HTERT RPE-1 (cell line): ENCODE data around the gene SNRPB2.

Experiments used
- in situ Hi-C: fragments of 300-500 bp; cut with MboI; formaldehyde crosslinking; loops from 4 replicates; pipeline ENCODE4 v1.14.3; 2020; ENCODE audit warnings: low sequenced_read_pairs

Gene SNRPB2

DNA sequence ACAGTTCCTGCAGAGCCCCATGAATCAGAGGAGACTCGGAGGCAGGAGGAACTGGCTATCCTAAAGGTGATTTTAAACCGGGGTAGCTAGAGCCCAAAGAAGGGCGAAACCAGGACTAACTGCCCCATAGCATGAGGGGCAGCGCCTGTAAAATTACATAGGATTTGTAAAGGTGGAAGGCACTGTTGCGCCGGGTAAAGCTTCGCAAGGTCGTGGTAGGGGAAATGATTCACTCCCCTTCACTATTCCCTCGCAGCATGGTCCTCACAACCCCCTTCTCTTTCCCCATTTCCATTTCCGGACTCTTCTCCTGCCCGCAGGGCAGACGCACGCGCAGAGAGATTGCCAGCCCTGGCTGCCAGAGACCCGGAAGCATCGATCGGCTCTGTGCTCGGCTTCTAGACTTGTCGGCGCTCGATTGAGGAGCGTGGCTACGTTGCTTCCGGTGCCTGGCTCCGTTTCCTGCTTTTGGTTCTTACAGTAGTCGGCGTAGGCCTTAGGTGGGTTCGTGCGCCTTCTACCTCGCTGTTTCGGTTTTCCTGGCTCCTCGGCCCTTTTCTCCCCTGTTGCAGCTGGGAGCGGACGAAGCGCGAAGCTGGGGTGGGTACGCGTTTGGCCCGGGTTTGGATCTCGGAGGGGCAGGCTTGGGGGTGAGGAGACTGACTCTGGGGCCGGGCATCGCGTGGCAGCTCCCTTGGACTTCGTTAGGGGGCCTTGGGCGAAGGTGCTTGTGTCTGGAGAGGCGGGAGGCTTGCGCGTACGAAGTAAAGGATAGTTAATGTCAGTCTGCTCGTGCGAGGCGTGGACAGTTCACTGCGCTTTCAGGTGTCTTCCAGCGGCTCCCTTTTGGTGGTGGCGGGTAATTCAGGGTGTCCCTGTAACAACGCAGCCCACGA lies at the start of gene SNRPB2:
Gene SNRPB2 (plus strand): TSS at position 462 of the 896 bp plus-strand sequence. CDS start 1,677 bp downstream, outside the sequence.
- in situ Hi-C loops, result no loop called here

DNA sequence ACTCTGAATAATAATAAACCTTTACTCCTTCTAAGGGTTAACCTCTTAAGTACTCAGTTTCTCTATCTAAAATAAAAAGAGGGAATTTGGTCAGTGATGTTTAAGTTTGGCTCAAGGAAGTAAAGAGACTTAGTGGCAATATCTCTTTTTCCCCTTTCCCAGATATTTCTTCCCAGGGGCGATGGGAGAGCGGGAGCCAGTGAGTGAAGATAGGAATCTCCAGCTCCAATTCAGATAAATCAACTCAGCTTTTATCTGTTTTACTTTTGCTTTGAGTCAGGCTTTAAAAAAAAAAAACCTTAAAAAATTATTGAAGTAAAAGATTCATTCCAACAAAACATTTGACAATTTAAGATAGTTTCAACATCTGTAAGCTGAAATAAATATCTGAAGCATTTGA lies 45.4 kb upstream of the SNRPB2 start:
- in situ Hi-C loops, result no loop called here

DNA sequence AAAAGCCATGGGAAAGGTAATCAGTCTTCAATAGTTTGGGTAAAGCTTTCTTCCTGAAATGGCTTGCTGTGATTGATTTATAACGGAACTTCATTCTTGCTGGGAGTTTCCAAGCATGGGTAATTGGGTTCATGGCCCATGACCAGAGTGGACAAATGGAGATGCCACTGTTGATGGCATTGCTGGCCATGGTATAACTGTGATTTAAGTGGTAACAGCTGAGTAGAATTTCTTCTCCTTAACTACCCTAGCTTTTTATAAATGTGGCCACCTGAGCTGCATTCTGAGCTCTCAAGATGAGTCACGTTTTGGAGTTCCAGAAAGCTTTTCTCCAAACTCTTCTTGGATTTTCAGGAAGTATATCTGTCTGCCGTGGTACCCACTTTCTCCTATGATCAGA lies 39.9 kb upstream of the SNRPB2 start:
- in situ Hi-C loops, result no loop called here

DNA sequence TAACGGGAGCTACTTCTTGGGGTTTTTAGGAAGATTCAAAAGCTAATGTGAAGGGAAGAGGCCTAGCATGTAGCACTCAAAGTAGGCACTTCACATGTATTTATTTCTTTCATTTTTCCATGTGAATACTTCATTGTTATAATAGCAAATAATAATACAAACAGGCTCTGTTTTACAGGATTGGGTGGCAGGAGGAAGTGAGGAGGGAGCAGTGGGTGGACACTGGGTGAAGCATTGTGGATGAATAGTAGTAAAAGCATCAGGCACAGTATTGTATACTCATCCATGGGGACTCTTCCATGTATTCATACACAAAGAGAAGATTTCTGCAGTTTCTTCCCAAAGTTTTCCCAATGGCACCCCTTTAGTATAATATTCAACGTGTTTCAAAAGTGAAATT lies 38.4 kb upstream of the SNRPB2 start:
- in situ Hi-C loops, result no loop called here

DNA sequence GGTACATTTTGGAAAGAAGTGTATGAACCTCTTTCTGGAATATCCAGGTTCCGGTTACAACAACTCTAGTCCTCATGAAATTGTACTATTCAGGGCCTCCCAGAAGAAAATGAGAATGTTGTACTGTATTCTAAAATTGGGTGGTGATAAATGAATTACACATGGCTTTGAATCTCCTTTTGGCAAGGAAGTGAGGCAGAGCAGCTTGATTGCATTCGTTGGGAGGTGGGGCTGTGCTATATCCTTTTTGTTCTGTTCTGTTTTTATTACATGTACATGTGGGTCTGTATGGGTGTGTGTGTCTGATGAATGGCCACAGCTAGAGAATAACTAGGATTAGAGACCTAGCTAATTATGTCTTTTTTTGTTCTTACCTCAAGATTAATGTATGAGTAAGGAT lies 37.8 kb upstream of the SNRPB2 start:
- in situ Hi-C loops, result no loop called here

DNA sequence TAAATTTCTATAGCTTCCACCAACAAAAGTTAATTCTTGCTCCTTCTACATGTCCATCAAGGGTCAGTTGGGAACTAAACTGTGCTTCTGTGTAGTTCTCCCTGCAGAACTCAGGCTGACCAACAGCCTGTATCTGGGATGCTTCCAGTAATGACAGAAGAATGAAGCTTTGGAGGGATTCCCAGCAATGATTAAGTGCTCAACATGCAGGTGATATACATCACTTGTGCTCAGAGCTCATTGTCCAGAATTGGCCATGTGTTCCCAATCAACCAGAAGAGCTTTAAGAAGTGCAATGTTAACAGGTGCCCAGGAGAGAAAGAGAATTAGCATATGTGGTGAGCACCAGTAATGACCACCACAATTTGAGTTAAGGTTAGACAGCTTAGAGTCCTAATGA lies 37.4 kb upstream of the SNRPB2 start:
- in situ Hi-C loops, result no loop called here

DNA sequence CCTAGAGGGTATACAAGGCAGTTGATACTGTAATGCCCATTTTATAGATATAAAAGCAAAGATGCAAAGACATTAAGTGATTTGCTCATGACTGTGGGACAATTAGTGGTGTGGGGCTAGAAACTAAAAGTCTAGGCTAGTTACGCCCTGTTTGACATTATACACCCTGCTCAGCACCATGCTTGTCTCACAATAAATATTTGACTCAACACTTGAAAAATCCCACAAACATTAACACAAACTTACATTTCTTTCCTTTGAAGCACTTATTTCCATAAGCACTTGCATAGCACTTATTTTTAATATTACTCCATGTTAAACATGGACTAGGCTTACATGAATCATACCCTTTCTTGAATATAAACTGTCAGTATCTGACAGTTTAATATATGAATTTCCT lies 36.5 kb upstream of the SNRPB2 start:
- in situ Hi-C loops, result no loop called here

DNA sequence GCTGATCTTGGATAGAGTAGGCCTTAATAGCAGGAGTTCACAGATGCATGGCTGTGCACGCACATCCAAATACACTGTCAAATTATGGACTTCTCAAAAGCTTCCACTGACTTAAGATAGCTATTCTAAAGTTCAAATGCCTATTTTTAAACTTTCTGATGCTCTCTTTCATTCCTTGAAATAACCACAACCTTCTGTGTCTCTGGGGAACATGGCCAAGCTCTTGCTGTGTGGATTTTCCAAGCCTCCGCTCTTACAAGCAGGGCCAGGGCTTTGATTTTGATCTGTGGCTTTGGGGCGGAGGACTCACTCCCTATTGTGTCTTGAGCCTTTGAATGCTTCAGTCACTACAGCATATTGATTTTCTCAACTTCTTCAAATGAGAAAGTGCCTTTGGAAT lies 35.7 kb upstream of the SNRPB2 start:
- in situ Hi-C loops, result no loop called here

DNA sequence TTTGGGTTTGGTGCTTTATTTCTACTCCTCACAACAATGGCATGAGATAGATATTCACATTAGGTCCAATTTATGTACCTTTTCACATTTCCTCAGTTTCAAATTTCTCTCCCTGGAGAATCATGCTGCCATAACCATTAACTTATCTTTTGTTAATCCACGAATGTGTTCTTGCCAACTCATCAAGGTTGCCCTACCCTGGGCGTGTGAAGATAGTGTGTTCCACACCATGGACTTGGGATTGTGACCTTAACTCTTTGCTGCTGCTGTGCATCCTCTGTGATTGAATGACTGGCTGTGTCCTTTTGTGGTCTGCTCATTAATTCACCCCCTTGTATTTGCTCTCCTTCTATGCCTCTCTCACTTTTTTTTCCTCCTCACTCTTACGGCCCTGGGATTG lies 34.2 kb upstream of the SNRPB2 start:
- in situ Hi-C loops, result no loop called here

DNA sequence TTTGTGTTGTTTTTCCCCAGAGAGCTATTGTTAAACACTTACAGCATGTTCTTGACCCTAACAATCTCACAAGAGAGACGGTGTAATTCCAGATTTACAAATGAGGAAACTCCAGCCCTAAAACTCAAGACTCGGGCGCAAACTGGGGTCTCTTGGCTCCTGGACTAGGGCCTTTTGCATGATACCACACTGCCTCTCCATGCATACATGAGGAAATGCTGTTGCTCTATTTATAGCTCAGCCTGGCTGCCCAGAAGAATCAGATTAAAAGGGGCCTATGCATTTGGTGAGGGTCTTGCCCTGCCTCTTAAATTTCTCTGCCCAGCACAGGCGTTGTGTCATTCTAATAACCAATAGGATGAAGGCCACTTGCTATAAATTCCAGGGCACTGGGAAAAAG lies 30.5 kb upstream of the SNRPB2 start:
- in situ Hi-C loops, result no loop called here

DNA sequence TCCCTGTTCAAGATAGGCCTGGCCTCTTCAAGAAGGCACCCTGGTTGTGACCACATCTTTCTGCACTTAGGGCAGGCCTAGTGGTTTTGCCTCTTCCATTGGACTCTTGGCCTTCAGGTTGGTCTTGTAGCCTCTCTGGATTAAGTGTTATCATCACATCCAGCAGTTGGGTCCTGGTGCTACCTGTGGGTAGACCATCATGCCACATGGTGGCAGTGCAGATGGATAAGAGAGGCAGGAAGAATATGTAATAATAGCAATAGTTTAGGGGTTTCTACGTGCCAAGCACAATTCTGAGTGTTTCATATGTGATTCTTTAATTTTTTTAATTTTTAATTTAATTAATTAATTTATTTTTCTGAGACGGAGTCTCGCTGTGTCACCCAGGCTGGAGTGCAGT lies 28.5 kb upstream of the SNRPB2 start:
- in situ Hi-C loops, result no loop called here

DNA sequence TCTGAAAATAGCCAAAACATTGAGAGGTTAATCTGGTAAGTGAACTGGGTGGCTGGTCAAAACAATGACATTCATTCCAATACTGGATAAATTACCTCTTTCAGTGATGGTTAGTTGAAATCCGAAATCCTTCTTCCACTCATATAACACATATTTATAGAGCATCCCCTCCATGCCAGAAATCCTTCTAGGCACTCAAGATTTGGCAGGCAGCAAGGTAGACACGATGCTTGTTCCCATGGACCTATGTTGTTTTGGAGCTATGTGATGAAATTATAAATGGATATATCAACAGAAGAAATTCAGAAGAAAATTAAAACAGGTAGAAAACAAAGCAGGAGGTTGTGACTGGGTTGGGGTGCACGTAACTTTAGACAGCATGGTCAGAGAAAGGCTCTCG lies 26.3 kb upstream of the SNRPB2 start:
- in situ Hi-C loops, result no loop called here

DNA sequence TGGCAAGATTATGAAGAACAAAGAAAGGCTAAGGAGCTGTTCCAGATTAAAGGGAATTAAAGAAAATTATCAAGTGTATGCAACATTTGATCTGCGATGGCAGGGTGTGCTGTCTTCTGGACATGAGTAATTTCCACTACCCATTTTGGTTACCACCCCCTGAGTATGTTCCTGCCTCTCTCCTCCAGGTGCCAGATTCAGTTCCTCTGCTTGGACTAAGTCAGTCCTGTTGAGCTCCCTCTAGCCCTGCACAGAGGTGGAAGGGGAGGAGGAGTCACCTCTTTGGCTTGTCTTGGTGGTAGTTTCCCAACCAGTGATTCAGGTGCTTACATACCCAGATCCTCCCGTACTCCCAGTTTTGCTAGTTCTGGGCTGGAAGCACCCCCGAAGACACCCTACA lies 22.2 kb upstream of the SNRPB2 start:
- in situ Hi-C loops, result no loop called here

DNA sequence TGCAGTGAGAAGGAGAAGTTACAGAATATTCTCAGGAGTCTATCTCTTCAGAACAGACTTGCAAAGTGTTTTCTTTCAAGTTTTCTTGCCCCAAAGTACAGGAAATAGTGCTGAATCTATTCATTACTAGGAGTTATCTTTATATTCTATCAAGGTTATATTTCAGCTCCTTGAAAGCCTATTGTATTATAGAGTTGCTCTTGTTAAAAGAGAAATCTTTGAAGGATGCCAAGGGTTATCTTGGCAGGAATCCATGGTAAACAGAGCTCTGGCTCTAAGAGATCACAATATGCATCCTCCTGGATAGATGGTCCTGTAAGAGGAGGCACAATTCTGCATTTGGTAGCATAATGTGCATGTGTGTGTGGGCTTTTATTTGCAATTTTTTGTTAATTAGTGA lies 21.2 kb upstream of the SNRPB2 start:
- in situ Hi-C loops, result no loop called here

DNA sequence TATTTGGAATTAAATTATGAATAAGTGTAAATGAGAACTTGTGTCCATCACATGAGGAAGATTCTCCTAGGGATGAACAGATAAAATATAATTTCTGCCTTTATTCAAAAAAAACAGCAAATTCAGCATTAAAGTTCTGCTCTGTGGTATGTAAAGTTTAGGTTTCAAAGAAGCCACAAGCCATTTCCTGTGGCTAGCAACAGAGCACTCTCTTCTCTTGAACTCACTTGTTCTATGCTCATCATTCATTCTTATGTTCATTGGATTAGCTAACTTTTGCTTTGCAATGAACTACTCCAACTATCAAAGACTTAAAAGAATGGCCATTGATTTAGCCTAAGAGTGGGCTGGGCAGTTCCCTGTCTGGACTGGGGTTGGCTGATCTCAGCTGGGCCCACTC lies 20.8 kb upstream of the SNRPB2 start:
- in situ Hi-C loops, result no loop called here

DNA sequence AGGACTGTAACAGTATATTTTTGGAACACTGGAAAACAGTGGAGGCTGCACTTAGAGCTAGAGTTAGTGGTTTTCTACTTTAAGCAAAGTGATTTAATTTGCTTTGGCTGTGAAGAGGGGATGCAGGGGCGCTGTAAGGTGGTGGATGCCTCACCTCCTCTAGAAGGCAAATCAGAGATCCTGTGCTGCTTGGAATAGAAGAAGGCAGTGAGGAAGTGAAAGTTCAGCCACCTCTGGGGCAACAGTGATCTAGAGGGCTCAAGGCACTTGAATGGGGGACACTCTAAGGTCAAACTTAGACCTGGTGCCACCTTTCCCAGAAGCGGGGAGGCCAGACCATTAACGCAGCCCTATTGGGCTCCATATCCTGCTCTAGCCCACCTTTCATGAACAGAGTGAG lies 19.0 kb upstream of the SNRPB2 start:
- in situ Hi-C loops, result no loop called here

DNA sequence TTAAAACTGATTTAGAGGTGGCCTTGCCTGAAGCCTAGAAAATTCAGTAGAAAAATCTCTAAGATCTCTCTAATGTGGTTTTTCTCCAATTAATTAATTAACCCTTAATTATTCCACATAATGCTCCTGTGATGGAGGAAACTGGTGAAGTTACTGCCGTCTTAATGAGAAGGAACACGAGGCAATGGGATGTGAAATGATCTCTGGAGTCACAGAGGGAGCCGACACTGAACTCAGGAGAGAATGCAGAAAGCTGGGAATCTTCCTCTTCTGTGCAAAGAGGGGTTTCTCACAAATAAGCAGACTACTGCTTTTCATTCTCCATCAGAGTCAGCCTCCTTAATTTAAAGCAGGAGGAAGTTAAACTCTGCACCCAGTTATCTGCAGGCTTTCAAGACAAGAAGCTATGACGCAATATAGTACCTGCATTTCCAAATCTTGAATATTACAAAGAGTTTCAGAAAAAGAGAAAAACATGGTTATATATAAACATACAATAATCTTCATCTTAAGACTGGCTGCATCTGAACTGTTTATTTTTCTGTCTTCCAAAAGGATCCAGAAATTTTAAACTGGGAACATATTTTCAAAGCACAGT lies 18.1 kb upstream of the SNRPB2 start:
- in situ Hi-C loops, result no loop called here

DNA sequence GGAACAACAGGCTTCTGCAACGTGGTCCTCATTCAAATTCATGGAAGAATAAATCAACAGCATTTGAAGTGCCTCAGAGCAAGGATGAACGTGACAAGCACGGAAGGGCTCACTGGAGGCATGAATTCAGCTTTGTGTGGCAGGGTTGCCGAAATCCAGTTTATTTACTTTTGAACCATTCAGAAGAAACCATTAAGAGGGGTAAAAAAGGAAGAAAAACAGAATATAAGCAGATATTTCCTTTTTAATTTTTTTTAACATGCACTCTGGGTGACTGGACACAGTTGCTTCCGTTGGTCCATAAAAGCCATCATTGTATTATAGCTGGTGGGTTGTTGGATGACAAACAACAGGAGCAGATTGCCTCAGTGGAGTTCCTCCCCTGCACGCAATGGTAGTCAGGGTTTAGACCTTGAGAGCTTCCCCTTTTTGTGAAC lies 17.3 kb upstream of the SNRPB2 start:
- in situ Hi-C loops, result no loop called here

DNA sequence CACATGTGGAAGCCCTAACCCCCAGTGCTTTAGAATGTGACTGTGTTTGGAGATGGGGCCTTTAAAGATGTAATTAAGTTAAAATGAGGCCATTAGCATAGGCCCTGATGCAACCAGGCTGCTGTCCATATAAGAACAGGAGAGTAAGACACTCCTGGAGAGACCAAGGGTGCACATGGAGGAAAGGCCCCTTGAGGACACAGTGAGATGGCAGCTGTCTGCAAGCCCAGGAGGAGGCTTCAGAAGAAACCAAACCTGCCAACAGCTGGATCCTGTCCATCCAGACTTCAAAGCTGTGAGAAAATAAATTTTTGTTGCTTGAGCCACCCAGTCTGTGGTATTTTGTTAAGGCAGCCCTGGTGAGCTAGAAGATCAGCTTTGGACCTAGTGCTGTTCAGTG lies 16.8 kb upstream of the SNRPB2 start:
- in situ Hi-C loops, result no loop called here

DNA sequence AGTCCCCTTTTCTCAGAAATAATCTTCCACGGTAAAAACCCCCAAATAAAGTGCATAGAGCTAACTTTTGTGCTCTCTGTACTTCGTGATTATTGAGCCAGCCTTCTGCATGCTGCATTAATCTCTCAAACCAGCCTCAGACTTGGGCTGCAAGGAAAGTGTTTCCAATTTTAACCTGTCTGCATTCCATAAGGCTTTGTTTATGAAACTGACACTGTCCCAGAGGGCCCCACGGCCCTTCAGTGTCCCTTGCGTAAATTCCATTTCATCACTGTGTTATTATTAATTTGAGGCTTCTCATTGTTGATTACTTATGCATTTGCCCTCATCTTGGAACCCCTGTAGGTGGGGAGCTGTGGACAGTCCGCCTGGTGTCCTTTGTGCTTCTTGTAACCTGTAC lies 15.6 kb upstream of the SNRPB2 start:
- in situ Hi-C loops, result no loop called here

DNA sequence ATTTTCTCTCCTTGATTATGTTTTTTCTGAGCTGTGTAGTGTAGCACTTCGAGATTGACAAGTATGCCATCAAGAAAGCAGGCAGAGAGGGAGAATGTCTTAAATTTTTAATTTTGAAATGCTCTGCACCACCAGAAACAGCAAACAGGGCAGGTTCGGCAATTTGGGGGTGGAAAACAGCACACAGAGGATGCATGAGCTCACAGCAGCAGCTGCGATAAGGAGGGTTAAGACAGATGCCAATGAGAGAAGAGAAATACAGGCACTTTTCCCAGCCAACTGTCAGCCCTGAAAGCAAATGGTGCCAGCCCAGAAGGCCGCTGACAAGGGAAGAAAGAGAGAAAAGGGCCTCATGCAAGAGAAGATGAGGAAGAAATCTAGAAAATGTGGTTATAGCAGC lies 15.1 kb upstream of the SNRPB2 start:
- in situ Hi-C loops, result no loop called here

DNA sequence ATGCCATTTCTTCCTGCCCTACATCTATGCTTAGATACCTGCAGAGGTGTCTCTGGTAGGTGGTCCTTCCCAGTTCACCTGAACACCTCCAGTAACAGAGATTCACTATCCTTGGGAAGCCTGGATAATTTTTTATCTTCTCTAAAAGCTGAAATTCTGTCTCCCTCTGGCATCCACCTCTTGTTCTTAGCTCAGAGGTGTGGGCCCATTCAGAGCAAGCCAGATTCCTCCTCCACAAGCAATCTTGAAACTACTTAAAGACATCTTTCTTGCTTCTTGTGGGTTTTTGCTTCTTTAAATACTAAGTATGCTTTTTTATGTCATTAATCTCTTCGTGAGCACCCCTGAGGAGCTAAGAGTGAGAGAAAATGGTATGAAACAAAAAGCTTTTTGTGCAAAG lies 10.4 kb upstream of the SNRPB2 start:
- in situ Hi-C loops, result no loop called here

DNA sequence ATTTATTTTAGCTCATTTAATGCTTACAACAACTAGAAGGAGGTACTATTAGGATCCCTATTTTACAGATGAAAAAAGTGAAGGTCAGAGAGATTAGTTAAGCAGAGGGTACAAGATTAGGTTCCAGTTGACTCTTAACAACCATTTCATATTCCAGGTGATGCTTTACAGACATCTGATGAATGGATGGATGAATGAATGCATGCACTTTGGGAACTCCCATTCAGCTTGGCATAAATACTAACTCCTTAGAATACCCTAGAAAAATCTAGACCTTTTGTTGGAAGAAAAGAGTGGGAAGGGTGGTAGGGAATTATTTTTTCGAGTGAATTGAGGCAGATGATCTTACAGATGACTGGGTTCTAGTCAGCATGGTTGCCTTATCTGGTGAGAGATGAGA lies 746 bp upstream of the SNRPB2 start:
- in situ Hi-C loops, result no loop called here
